Measurements from ENCODE around the gene JSRP1.

Gene JSRP1, protein sequence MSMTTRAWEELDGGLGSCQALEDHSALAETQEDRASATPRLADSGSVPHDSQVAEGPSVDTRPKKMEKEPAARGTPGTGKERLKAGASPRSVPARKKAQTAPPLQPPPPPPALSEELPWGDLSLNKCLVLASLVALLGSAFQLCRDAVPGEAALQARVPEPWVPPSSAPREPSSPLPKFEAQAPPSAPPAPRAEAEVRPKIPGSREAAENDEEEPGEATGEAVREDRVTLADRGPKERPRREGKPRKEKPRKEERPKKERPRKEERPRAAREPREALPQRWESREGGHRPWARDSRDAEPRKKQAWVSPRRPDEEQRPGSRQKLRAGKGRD

DNA sequence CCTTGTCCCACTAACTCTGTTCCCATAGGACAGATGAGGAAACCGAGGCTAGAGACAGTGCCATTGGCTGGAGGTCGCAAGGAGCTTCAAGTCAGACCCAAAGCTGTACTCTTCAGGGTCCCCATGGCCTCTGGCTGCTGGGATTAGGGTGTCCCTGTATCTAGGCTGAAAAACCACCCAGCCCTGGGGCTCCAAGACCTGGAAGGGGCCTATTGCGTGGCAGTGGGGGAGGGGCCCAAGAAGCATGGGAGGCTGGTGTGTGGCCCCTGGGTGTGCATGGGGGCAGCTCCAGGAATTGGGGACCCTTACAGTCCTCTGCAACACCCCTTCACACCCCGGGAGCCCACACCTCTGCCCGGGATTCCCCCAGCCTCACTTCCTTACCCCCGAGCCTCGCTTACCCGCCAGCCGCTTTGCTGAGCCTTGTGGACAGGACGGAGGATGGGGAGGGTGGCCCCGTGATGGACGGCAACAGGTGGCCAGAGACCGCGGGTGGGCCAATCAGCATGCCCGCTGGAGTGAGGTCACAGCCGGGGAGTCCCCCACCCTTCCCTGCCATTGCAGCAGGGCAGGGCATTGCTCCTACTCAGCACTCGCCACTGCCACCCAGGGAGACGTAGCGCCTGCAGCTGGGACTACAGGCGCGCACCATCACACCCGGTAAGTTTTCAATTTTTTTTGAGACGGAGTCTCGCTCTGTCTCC lies at the start of gene JSRP1:
JSRP1 (minus strand) TSS at position 436 of the 704 bp plus-strand sequence. CDS start 1,103 bp downstream, outside the sequence.
- no peak for TF ChIP-seq Cebpa-rat (IDR thresholded peaks at IDR 0.05)
- H3K36me3 ChIP-seq = peaks cover 0 to 8% (median 0%) of the 10 kb centered on the region in 11 experiments; a peak in 5 of 22 replicates
- peak within 1 kb of the TSS in 4 of 11 experiments; percentile 49 to 66 (median 54); a peak in 7 of 22 replicates for H3K9ac ChIP-seq
- H3K4me2 ChIP-seq = peak within 1 kb of the TSS; percentile 20 to 91 (median 73); a peak in 21 of 22 replicates
- H3K9me3 ChIP-seq (replicated peaks in 1 of 11) = peaks cover 0 to 8% (median 4%) of the 10 kb centered on the region in 11 experiments; a peak in 7 of 22 replicates
- no peak within 1 kb of the TSS for H3K4me3 ChIP-seq
- peaks cover 34 to 38% (median 35%) of the 10 kb centered on the region in 11 experiments for H3K27me3 ChIP-seq
- H3K4me1 ChIP-seq = peaks cover 68 to 100% (median 89%) of the 10 kb centered on the region in 10 experiments
- peak within 1 kb of the TSS in 4 of 11 experiments; percentile 67 to 72 (median 69); a peak in 7 of 22 replicates for H3K27ac ChIP-seq
- H4K20me1 ChIP-seq = peaks cover 3 to 33% (median 31%) of the 10 kb centered on the region in 11 experiments; a peak in 21 of 22 replicates

DNA sequence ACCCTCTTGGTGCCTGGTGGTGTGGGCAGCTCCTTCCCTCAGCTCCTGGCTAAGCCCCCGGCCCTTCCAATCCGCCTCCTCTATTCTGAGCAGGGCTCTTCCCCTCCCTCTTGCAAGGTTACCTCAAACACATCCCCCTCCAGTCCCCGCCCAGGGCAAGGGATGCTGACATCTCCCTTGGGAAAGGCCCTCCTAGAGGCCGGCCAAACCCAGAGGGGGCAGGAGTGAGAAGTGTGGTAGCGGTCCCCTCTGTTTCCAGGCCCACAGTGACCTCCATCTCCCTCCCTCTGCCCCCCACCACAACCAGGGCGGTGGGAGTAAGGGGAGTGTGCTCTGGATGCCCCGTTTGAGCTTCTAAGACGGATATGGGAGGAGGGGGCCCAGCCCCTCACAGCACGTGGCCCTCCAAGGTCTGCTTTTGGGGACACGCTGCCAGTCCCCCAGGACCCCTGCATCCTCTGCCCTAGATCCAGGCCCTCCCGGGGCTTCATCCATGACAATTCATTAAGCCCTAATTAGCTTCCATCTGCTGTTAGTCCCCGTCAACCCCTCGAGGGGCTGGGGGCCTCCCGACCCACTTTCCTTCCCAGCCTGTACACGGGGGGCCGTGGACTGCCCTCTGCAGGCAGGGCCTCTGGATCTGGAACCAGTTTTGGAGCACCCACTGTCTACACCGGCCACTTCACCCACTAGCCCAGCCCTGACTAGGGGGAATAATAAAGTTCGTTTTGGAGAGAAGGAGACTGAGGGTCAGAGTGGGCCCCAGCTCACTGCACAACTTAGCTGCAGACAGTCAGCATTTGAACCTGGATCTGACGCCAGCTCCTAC lies 49.4 kb upstream of the JSRP1 start:
- Histone ChIP-seq H4K20me1 (peaks cover 0 to 93% (median 64%) of the 10 kb centered on the region in 11 experiments; a peak in 19 of 22 replicates), H3K27me3 (peaks cover 76 to 100% (median 89%) of the 10 kb centered on the region in 11 experiments)
- TF ChIP-seq Cebpa-rat (IDR thresholded peaks at IDR 0.05) = no peak

DNA sequence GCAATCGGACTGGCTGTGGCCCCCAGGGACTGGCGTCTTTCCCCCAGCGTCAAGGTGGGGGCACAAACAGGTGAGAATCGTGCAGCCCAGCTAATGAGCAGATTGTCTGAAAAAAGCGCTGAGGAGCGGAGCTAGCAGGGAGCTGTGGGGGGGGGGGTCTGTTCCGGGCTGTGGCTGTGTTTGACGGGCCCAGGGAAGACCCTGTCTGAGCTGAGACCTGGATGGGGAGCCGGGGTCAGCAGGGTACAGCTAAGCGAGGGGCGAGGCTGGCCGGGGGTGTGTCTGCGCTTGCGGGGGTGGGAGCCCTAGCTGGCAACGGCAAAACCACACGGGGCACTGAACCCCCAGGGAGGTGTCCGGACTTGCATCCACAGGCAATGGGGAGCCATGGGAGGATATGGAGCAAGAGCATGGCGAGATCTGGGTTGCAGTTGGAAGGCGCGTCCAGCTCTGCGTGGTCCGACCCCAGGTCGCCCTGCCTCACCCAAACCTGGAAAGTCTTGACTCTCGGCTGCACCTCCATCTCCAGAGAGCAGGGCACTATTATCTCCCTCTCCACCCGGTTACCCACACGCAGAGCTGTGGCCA lies 47.1 kb upstream of the JSRP1 start:
- Histone ChIP-seq H4K20me1 (peaks cover 0 to 92% (median 82%) of the 10 kb centered on the region in 11 experiments; a peak in 19 of 22 replicates), H3K4me1 (peaks cover 29 to 93% (median 81%) of the 10 kb centered on the region in 10 experiments), H3K27ac (no peak overlapping the region), H3K9me3 (replicated peaks in 1 of 11) (peaks cover 0 to 4% (median 0%) of the 10 kb centered on the region in 11 experiments; a peak in 1 of 22 replicates), H3K4me3 (no peak overlapping the region; a peak in 1 of 20 replicates), H3K36me3 (0 out of 22 replicates have a peak, but pooled peaks cover 0 to 10% (median 0%) of the 10 kb centered on the region in 11 experiments), H3K27me3 (peaks cover 63 to 88% (median 68%) of the 10 kb centered on the region in 11 experiments), H3K9ac (peak overlapping the region in 4 of 11 experiments; percentile 14 to 26 (median 16); a peak in 6 of 22 replicates), H3K4me2 (peak overlapping the region; percentile 76 to 90 (median 86))
- no peak for TF ChIP-seq Cebpa-rat (IDR thresholded peaks at IDR 0.05)

More for the DNA sequence above, 49.4 kb upstream of the JSRP1 start:
- Histone ChIP-seq H3K4me2 (peak overlapping the region in 9 of 11 experiments; percentile 39 to 73 (median 68); a peak in 18 of 22 replicates), H3K9me3 (replicated peaks in 1 of 11) (peaks cover 0 to 4% (median 0%) of the 10 kb centered on the region in 11 experiments; a peak in 1 of 22 replicates), H3K4me1 (peaks cover 21 to 92% (median 78%) of the 10 kb centered on the region in 10 experiments), H3K4me3 (no peak overlapping the region), H3K27ac (no peak overlapping the region), H3K36me3 (0 out of 22 replicates have a peak, but pooled peaks cover 0 to 10% (median 0%) of the 10 kb centered on the region in 11 experiments), H3K9ac (peak overlapping the region in 5 of 11 experiments; percentile 1 to 37 (median 18); a peak in 4 of 22 replicates)

DNA sequence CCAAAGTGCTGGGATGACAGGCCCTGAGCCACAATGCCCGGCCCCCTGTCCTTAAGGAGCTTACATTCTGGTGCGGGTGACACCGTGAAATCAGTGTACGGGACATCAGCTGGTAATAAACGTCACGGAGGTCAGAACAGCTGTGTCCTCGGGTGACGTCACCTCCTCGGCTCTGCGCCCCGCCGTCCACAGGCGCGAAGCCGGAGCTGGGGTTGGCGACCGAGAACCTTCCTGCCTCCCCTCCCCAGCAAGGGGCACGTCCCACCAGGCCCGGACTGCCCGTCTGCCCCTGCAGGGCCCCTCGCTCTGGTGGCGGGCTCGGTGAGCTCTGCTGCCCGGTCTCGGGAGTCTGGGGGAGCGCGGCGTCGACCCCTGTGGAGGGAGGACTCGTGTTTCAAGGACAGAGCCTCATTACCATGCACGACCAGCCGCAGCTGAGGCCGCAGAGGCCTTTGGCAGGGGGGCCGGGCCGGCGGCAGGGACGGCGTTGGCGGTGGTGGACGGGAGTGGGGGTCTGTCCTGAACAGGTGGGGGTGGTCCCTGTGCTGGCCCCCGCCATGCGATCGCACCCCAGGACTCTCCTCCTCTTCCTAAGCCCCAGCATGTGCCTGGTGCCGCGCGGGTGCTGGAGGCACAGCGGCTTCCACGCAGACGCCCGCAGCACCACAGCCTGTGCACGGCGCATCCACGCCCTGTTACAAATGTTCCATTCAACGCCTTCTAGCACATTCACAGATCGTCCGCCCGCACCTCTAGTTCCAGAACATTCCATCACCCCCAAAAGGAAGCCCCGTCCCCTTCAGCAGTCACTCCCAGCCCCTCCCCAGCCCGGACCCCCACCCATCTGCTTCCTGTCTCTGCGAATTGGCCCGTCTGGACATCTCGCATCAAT lies 46.3 kb upstream of the JSRP1 start:
- peak overlapping the region in 6 of 10 experiments; percentile 2 to 47 (median 18); a peak in 8 of 20 replicates for H3K4me3 ChIP-seq
- peaks cover 0 to 94% (median 86%) of the 10 kb centered on the region in 11 experiments; a peak in 19 of 22 replicates for H4K20me1 ChIP-seq
- peak overlapping the region in 7 of 11 experiments; percentile 14 to 45 (median 24); a peak in 9 of 22 replicates for H3K9ac ChIP-seq
- TF ChIP-seq Cebpa-rat (IDR thresholded peaks at IDR 0.05) = no peak
- peaks cover 29 to 95% (median 83%) of the 10 kb centered on the region in 10 experiments for H3K4me1 ChIP-seq
- H3K27me3 ChIP-seq = peaks cover 56 to 80% (median 61%) of the 10 kb centered on the region in 11 experiments
- H3K27ac ChIP-seq = 0 out of 22 replicates have a peak overlapping the region, but pooled peaks of 2 of the 11 experiments have one; percentile 2 to 9
- H3K9me3 ChIP-seq (replicated peaks in 1 of 11) = peaks cover 0 to 4% (median 0%) of the 10 kb centered on the region in 11 experiments; a peak in 1 of 22 replicates
- H3K4me2 ChIP-seq = peak overlapping the region; percentile 76 to 90 (median 86)
- peaks cover 0 to 10% (median 0%) of the 10 kb centered on the region in 11 experiments; a peak in 1 of 22 replicates for H3K36me3 ChIP-seq

DNA sequence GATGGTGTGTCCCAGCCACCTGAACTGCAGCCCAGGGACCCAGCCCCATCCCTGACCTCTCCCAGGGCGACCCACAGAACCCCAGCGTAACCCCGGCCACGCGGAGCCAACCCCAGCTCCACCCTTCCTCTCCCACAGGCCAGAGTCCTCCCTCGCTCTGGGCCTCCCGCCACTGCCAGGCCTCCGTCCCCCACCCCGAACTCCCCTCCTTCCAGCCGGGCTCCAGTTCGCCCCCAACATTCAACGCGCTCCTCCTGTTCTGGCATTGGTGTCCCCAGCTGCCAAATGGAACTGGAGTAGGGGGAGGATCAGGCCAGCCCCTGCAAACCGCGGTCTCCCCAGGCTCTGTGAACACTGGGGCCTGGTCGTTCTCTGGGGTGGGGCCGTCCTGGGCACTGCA lies 44.3 kb upstream of the JSRP1 start:
- H3K4me2 ChIP-seq = peak overlapping the region in 10 of 11 experiments; percentile 33 to 87 (median 80); a peak in 21 of 22 replicates
- peaks cover 0 to 4% (median 0%) of the 10 kb centered on the region in 11 experiments; a peak in 1 of 22 replicates for H3K9me3 ChIP-seq (replicated peaks in 1 of 11)
- H4K20me1 ChIP-seq = peaks cover 0 to 92% (median 78%) of the 10 kb centered on the region in 11 experiments; a peak in 19 of 22 replicates
- TF ChIP-seq Cebpa-rat (IDR thresholded peaks at IDR 0.05) = no peak
- H3K36me3 ChIP-seq = peaks cover 0 to 20% (median 8%) of the 10 kb centered on the region in 11 experiments; a peak in 12 of 22 replicates
- H3K4me3 ChIP-seq = no peak overlapping the region
- peaks cover 36 to 60% (median 41%) of the 10 kb centered on the region in 11 experiments for H3K27me3 ChIP-seq
- H3K9ac ChIP-seq = peak overlapping the region in 2 of 11 experiments; percentile 9 to 19; a peak in 1 of 22 replicates
- H3K27ac ChIP-seq = 0 out of 22 replicates have a peak overlapping the region, but pooled peaks of 2 of the 11 experiments have one; percentile 7 to 11
- H3K4me1 ChIP-seq = peaks cover 33 to 93% (median 85%) of the 10 kb centered on the region in 10 experiments

DNA sequence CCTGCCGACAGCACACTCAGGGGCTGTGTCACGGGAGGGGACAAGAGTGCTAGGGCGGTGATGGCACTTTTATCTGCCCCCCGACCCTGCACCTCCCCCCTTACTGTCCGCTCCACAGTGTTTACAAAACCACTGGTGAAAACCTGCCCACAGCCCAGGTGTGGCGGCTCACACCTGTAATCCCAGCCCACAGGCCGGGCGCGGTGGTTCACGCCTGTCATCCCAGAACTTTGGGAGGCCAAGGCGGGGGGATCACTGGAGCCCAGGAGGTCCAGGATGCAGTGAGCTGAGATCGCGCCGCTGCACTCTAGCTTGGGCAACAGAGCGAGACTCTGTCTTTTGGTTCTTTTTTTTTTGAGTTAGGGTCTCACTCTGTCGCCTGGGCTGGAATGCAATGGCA lies 39.9 kb upstream of the JSRP1 start:
- H3K27ac ChIP-seq = no peak overlapping the region
- peaks cover 56 to 99% (median 92%) of the 10 kb centered on the region in 10 experiments for H3K4me1 ChIP-seq
- peaks cover 0 to 51% (median 34%) of the 10 kb centered on the region in 11 experiments; a peak in 17 of 22 replicates for H3K36me3 ChIP-seq
- peaks cover 11 to 97% (median 87%) of the 10 kb centered on the region in 11 experiments; a peak in 19 of 22 replicates for H4K20me1 ChIP-seq
- H3K9me3 ChIP-seq (replicated peaks in 1 of 11) = no peaks in the 10 kb centered on the region
- peaks cover 0 to 29% (median 1%) of the 10 kb centered on the region in 11 experiments; a peak in 9 of 22 replicates for H3K27me3 ChIP-seq
- no peak overlapping the region for H3K4me3 ChIP-seq
- peak overlapping the region; percentile 95 to 100 (median 98); a peak in 20 of 22 replicates for H3K4me2 ChIP-seq
- peak overlapping the region in 4 of 11 experiments; percentile 15 to 65 (median 28); a peak in 2 of 22 replicates for H3K9ac ChIP-seq
- no peak for TF ChIP-seq Cebpa-rat (IDR thresholded peaks at IDR 0.05)
